ENCODE data around the gene SLN. TPM values are rescaled to one million over a fixed set of nuclear protein-coding genes. Genes with fewer than 3 reads are reported as not detected.

The SLN gene
- total and polyA plus RNA-seq, 9 of the 15 experiments (the other 6 are each of a cell fraction or from before 2014, with no cell fraction given): not detected

GRCh38 chr11:107682572-107682971 lies 29.3 kb downstream of the SLN start:
- POLR2A ChIA-PET: interaction anchor here (0.6 to 1.6 kb wide), 2 partner anchors 9 to 11 kb away, joined by 3 to 6 read pairs; no protein-coding TSS in a partner anchor
- FAIRE-seq: no peak

More at GRCh38 chr11:107682572-107682971, 29.3 kb downstream of the SLN start:
- in situ Hi-C loops (cut with MboI): loop anchor here (10.0 kb wide), 1 partner anchor 128 kb away; no protein-coding TSS in a partner anchor
- no peak overlapping the region for H3K4me2 ChIP-seq (ENCODE audit: insufficient read depth, low read length)
- H3K27ac ChIP-seq (ENCODE audit: extremely low read depth, low read depth, low read length): no peak overlapping the region
- no peaks in the 10 kb centered on the region for H3K4me1 ChIP-seq (replicated peaks in 1 of 2; ENCODE audit: control insufficient read depth in 2 of 2, insufficient read depth in 2 of 2, low read length in 2 of 2)
- no peak overlapping the region for H3K9ac ChIP-seq (ENCODE audit: insufficient read depth in 1 of 2, low read depth in 2 of 2, low read length in 2 of 2)
- no peak for TF ChIP-seq NFATC3 (IDR thresholded peaks at IDR 0.05)
- TF ChIP-seq CEBPG (CRISPR knock-in tag; IDR thresholded peaks at IDR 0.05): no peak
- no peak for TF ChIP-seq CEBPG (tag; conservative IDR thresholded peaks at IDR 0.05 in 1 of 2, IDR thresholded peaks at IDR 0.05 in 1 of 2)
- no peak for TF ChIP-seq NR2F6 (CRISPR knock-in tag; IDR thresholded peaks at IDR 0.05)
- TF ChIP-seq PTBP1 (IDR thresholded peaks at IDR 0.05; ENCODE audit: low read depth, low read length): no peak
- TF ChIP-seq KLF10 (CRISPR knock-in tag; IDR thresholded peaks at IDR 0.05): no peak
- TF ChIP-seq ZC3H8 (IDR thresholded peaks at IDR 0.05): no peak
- no peak for TF ChIP-seq ARID3B (CRISPR knock-in tag; IDR thresholded peaks at IDR 0.05; ENCODE audit: borderline replicate concordance)
- no peak for TF ChIP-seq HIVEP1 (CRISPR knock-in tag; IDR thresholded peaks at IDR 0.05)
- TF ChIP-seq ZNF324 (CRISPR knock-in tag; IDR thresholded peaks at IDR 0.05): no peak
- no peak for TF ChIP-seq NRF1 (conservative IDR thresholded peaks at IDR 0.05 in 1 of 2, IDR thresholded peaks at IDR 0.05 in 1 of 2)
- TF ChIP-seq, protein P1, sequence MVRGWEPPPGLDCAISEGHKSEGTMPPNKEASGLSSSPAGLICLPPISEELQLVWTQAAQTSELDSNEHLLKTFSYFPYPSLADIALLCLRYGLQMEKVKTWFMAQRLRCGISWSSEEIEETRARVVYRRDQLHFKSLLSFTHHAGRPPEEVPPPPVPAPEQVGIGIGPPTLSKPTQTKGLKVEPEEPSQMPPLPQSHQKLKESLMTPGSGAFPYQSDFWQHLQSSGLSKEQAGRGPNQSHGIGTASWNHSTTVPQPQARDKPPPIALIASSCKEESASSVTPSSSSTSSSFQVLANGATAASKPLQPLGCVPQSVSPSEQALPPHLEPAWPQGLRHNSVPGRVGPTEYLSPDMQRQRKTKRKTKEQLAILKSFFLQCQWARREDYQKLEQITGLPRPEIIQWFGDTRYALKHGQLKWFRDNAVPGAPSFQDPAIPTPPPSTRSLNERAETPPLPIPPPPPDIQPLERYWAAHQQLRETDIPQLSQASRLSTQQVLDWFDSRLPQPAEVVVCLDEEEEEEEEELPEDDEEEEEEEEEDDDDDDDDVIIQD (CRISPR knock-in tag; IDR thresholded peaks at IDR 0.05): no peak
- DNase-seq (ENCODE audit: extremely low read depth in 1 of 4, low spot score in 3 of 4): no peak
- H4K20me1 ChIP-seq (replicated peaks; ENCODE audit: control insufficient read depth, insufficient read depth, low read length): no peaks in the 10 kb centered on the region
- H3K9me1 ChIP-seq (ENCODE audit: control insufficient read depth, insufficient read depth, low read length): no peaks in the 10 kb centered on the region
- no peaks in the 10 kb centered on the region for H3K36me3 ChIP-seq (ENCODE audit: control insufficient read depth, insufficient read depth, low read length)
- H3K4me3 ChIP-seq: no peak overlapping the region
- H2AFZ ChIP-seq (ENCODE audit: low read depth, low read length): no peak overlapping the region
- 0% methylated on average over 5 of the region's 5 CpGs for WGBS (ENCODE audit: insufficient coverage, low coverage, missing lambda C conversion rate)
- no peaks in the 10 kb centered on the region for H3K79me2 ChIP-seq (ENCODE audit: control insufficient read depth, insufficient read depth, low read length)
- CTCF ChIA-PET (ENCODE audit: low intra/inter-chr PET ratio): no interaction called here
- no peaks in the 10 kb centered on the region for H3K9me3 ChIP-seq (replicated peaks; ENCODE audit: control insufficient read depth, insufficient read depth, low read depth, low read length)
- BruUV-seq (replicated peaks): no TSS peak
- H3K27me3 ChIP-seq (ENCODE audit: control insufficient read depth in 2 of 2, insufficient read depth in 2 of 2, low read length in 2 of 2): peaks cover 3 to 5% of the 10 kb centered on the region in 2 experiments; a peak in 4 of 5 replicates
- ATAC-seq: no peak
- intact Hi-C loops (cut with micrococcal nuclease): loop anchor here (10.0 kb wide), 1 partner anchor 92 kb away; no protein-coding TSS in a partner anchor
